Measurements from ENCODE around the gene PPIP5K2.

DNA sequence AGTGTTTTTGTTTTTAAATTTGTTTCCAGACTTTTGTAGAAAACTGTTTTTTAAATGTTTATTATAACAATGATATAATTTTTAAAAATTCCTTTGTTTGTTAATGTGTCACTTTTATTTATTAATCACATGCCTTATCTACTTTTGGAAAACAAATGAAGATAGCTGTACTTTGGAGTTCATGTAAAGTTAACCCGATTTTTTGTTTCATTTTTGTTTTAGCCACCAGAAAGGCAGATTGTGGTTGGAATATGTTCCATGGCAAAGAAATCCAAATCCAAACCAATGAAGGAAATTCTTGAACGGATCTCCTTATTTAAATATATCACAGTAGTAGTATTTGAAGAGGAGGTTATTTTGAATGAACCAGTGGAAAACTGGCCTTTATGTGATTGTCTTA lies 13.1 kb downstream of the PPIP5K2 start:
- TF ChIP-seq, protein P1, sequence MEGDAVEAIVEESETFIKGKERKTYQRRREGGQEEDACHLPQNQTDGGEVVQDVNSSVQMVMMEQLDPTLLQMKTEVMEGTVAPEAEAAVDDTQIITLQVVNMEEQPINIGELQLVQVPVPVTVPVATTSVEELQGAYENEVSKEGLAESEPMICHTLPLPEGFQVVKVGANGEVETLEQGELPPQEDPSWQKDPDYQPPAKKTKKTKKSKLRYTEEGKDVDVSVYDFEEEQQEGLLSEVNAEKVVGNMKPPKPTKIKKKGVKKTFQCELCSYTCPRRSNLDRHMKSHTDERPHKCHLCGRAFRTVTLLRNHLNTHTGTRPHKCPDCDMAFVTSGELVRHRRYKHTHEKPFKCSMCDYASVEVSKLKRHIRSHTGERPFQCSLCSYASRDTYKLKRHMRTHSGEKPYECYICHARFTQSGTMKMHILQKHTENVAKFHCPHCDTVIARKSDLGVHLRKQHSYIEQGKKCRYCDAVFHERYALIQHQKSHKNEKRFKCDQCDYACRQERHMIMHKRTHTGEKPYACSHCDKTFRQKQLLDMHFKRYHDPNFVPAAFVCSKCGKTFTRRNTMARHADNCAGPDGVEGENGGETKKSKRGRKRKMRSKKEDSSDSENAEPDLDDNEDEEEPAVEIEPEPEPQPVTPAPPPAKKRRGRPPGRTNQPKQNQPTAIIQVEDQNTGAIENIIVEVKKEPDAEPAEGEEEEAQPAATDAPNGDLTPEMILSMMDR (IDR thresholded peaks at IDR 0.05; ENCODE audit: extremely low read depth in 1 of 2, insufficient read depth in 1 of 2, low read depth in 1 of 2, low read length in 2 of 2): no peak
- TF ChIP-seq EZH2 (IDR thresholded peaks at IDR 0.05; ENCODE audit: borderline replicate concordance, low read depth, low read length, severe bottlenecking) (no peak), POLR2A (IDR thresholded peaks at IDR 0.05; ENCODE audit: low read depth, low read length) (no peak), POLR2AphosphoS5 (IDR thresholded peaks at IDR 0.05; ENCODE audit: insufficient read depth, low read depth, low read length) (no peak)
- TF ChIP-seq, protein P2, sequence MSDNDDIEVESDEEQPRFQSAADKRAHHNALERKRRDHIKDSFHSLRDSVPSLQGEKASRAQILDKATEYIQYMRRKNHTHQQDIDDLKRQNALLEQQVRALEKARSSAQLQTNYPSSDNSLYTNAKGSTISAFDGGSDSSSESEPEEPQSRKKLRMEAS (IDR thresholded peaks at IDR 0.05; ENCODE audit: insufficient read depth, insufficient read length): no peak
